Neuronal stem cell (in vitro differentiated cells): ENCODE results near the gene F11R.

ENCODE experiments used
- DNase-seq: peaks from one replicate; pipeline ENCODE4 v3.0.0-alpha.2; 2013; ENCODE audit warnings: low spot score
- H2AFZ ChIP-seq: one replicate; pipeline ENCODE4 v1.6.1; 2013; ENCODE audit warnings: mild to moderate bottlenecking, low read length, inconsistent platforms
- H2AK5ac ChIP-seq: 2 replicates; pipeline ENCODE4 v1.6.1; 2013; ENCODE audit warnings: low read depth, mild to moderate bottlenecking, inconsistent platforms, low read length, moderate library complexity, mixed read lengths
- H2BK120ac ChIP-seq: 2 replicates; pipeline ENCODE4 v1.6.1; 2013; ENCODE audit warnings: low read depth, mild to moderate bottlenecking, inconsistent platforms, low read length, moderate library complexity, mixed read lengths
- H2BK12ac ChIP-seq: one replicate; pipeline ENCODE4 v1.6.1; 2013; ENCODE audit warnings: low read length, inconsistent platforms
- H2BK15ac ChIP-seq: 2 replicates; pipeline ENCODE4 v1.6.1; 2013; ENCODE audit warnings: mild to moderate bottlenecking, low read length, inconsistent platforms, mixed read lengths
- H2BK5ac ChIP-seq: one replicate; pipeline ENCODE4 v1.6.1; 2013; ENCODE audit warnings: inconsistent platforms, mild to moderate bottlenecking, low read length, moderate library complexity
- H3K14ac ChIP-seq: one replicate; pipeline ENCODE4 v1.6.1; 2013; ENCODE audit warnings: low read length, inconsistent platforms
- H3K18ac ChIP-seq: 2 replicates; pipeline ENCODE4 v1.6.1; 2013; ENCODE audit warnings: low read length, inconsistent platforms
- H3K23ac ChIP-seq: 2 replicates; pipeline ENCODE4 v1.6.1; 2013; ENCODE audit warnings: low read depth, mild to moderate bottlenecking, mixed read lengths, low read length, inconsistent platforms; ENCODE audit not compliant: poor library complexity
- H3K27ac ChIP-seq: replicated peaks from 3 replicates; pipeline ENCODE4 v1.5.1; 2013; ENCODE audit warnings: low read length, inconsistent platforms
- H3K27me3 ChIP-seq, 3 experiments: 2 replicates each; pipeline ENCODE4 v1.6.1; 2013; ENCODE audit warnings: low read length in 3 of 3, mild to moderate bottlenecking in 2 of 3, inconsistent platforms in 1 of 3, low read depth in 1 of 3, mixed read lengths in 1 of 3, moderate library complexity in 1 of 3; ENCODE audit not compliant: control insufficient read depth in 3 of 3, insufficient read depth in 3 of 3
- H3K36me3 ChIP-seq, 2 donors: replicated peaks in 1 of 2; 2 replicates each; pipeline ENCODE4 v1.6.1; 2013; ENCODE audit warnings: low read length in 2 of 2; ENCODE audit not compliant: control insufficient read depth in 2 of 2, insufficient read depth in 2 of 2
- H3K4ac ChIP-seq: 2 replicates; pipeline ENCODE4 v1.6.1; 2013; ENCODE audit warnings: inconsistent platforms, mild to moderate bottlenecking, low read length, moderate library complexity
- H3K4me1 ChIP-seq, 2 donors: 1 replicate in 1 of 2; 2 replicates in 1 of 2; pipeline ENCODE4 v1.6.1; 2013; ENCODE audit warnings: low read length in 2 of 2, low read depth in 1 of 2; ENCODE audit not compliant: control insufficient read depth in 2 of 2, insufficient read depth in 1 of 2
- H3K4me2 ChIP-seq: one replicate; pipeline ENCODE4 v1.6.1; 2013; ENCODE audit warnings: mild to moderate bottlenecking, low read length, inconsistent platforms; ENCODE audit not compliant: insufficient read depth, poor library complexity, severe bottlenecking
- H3K4me3 ChIP-seq, 2 donors: 2 replicates each; pipeline ENCODE4 v1.5.1; 2013; ENCODE audit warnings: low read length in 2 of 2, mild to moderate bottlenecking in 2 of 2, inconsistent platforms in 1 of 2, moderate library complexity in 1 of 2
- H3K79me1 ChIP-seq: one replicate; pipeline ENCODE4 v1.6.1; 2013; ENCODE audit warnings: low read depth, mild to moderate bottlenecking, inconsistent platforms, low read length, moderate library complexity
- H3K9ac ChIP-seq: one replicate; pipeline ENCODE4 v1.6.1; 2013; ENCODE audit warnings: mild to moderate bottlenecking, low read depth, low read length, inconsistent platforms; ENCODE audit not compliant: poor library complexity
- H3K9me3 ChIP-seq, 2 donors: replicated peaks in 1 of 2; 2 replicates each; pipeline versions ENCODE3 to v1.6.1; 2013; ENCODE audit warnings: low read length in 2 of 2, mild to moderate bottlenecking in 2 of 2, inconsistent platforms in 1 of 2, low read depth in 1 of 2, mixed read lengths in 1 of 2, moderate library complexity in 1 of 2; ENCODE audit not compliant: control insufficient read depth in 2 of 2, insufficient read depth in 1 of 2
- H4K8ac ChIP-seq: one replicate; pipeline ENCODE4 v1.6.1; 2013; ENCODE audit warnings: low read depth, mild to moderate bottlenecking, inconsistent platforms, low read length, moderate library complexity
- H4K91ac ChIP-seq: one replicate; pipeline ENCODE4 v1.6.1; 2013; ENCODE audit warnings: low read length, low read depth, mild to moderate bottlenecking, inconsistent platforms; ENCODE audit not compliant: poor library complexity
- WGBS, 2 donors: extraction: QIAGEN DNeasy Blood & Tissue Kit; methylation state at CpG; one replicate each; pipeline ENCODE4 v1.1.7; 2013; ENCODE audit warnings: missing lambda C conversion rate in 2 of 2, mixed read lengths in 1 of 2; ENCODE audit not compliant: insufficient read length in 2 of 2, insufficient replicate concordance in 1 of 2; ENCODE audit errors: extremely low coverage in 2 of 2; 5-methylcytosine and 5-hydroxymethylcytosine counted together

Gene F11R

DNA sequence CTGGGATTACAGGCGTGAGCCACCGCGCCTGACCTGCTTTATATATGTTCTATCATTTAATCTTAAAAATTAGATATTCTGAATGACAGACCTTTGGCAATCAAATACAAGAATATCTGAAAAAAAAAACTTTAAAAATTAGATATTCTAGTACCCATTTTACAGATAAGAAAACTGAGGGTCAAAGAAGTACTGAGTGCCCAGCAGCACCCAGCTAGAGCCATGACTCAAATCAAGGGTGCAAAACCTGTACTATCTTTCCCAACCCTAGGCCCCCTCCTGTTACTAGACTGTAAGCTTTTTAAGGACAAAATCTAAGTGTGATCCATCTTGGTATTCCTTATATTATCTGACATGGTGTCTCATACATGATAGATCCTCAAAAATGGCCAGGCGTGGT, 40.5 kb upstream of the F11R start:
- H3K36me3 ChIP-seq = no peaks in the 10 kb centered on the region
- H3K27me3 ChIP-seq = peaks cover 0 to 20% (median 0%) of the 10 kb centered on the region in 3 experiments
- no peaks in the 10 kb centered on the region for H3K79me1 ChIP-seq
- H3K4me1 ChIP-seq = no peaks in the 10 kb centered on the region
- no peak overlapping the region for H2BK12ac ChIP-seq
- no peak overlapping the region for H3K4me3 ChIP-seq
- no peak overlapping the region for H2BK15ac ChIP-seq
- H2BK5ac ChIP-seq = no peak overlapping the region
- no peak overlapping the region for H3K23ac ChIP-seq
- H3K9me3 ChIP-seq = peaks cover 0 to 2% of the 10 kb centered on the region in 2 donors
- no CpG with 5 or more reads among the region's 4 CpGs for WGBS, 2 donors
- H3K4me2 ChIP-seq = no peak overlapping the region
- H2AK5ac ChIP-seq = no peak overlapping the region
- H3K14ac ChIP-seq = no peak overlapping the region
- H3K9ac ChIP-seq = no peak overlapping the region
- H2AFZ ChIP-seq = no peak overlapping the region
- H2BK120ac ChIP-seq = no peak overlapping the region
- H4K91ac ChIP-seq = no peak overlapping the region
- DNase-seq = no peak
- no peak overlapping the region for H4K8ac ChIP-seq
- H3K18ac ChIP-seq = no peak overlapping the region
- no peak overlapping the region for H3K4ac ChIP-seq
- no peak overlapping the region for H3K27ac ChIP-seq

DNA sequence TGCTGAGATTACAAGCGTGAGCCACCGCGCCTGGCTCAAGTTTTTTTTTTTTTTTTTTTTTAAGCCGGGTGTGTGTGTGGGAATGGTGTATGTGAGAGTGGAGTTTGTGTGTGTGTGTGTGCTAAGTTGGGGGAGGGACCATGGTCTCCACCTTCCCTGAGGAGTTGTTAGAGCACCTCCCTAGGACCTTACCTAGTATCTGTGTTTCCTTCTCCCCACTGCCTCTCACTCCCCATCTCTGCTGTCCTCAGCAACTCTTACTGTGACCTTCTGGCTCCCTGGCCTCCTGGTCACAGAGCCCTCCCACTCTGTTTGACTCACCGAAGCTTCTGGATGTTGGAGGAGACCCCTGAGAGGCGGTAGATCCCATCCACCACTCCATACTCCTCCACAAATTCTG, 38.3 kb upstream of the F11R start:
- H3K27ac ChIP-seq = no peak overlapping the region
- H2BK5ac ChIP-seq = no peak overlapping the region
- H3K9me3 ChIP-seq = peaks cover 0 to 2% of the 10 kb centered on the region in 2 donors
- H2BK12ac ChIP-seq = no peak overlapping the region
- H3K27me3 ChIP-seq = peaks cover 0 to 10% (median under 1%) of the 10 kb centered on the region in 3 experiments
- no peak for DNase-seq
- H3K4me1 ChIP-seq = no peaks in the 10 kb centered on the region
- no CpG with 5 or more reads among the region's 6 CpGs for WGBS, 2 donors
- H3K23ac ChIP-seq = no peak overlapping the region
- no peak overlapping the region for H3K4me2 ChIP-seq
- no peak overlapping the region for H4K91ac ChIP-seq
- no peak overlapping the region for H3K4me3 ChIP-seq
- H3K79me1 ChIP-seq = no peaks in the 10 kb centered on the region
- H2BK15ac ChIP-seq = no peak overlapping the region
- no peak overlapping the region for H2BK120ac ChIP-seq
- H2AK5ac ChIP-seq = no peak overlapping the region
- H3K14ac ChIP-seq = no peak overlapping the region
- H3K4ac ChIP-seq = no peak overlapping the region
- H3K36me3 ChIP-seq = no peaks in the 10 kb centered on the region
- no peak overlapping the region for H4K8ac ChIP-seq
- no peak overlapping the region for H3K18ac ChIP-seq
- H2AFZ ChIP-seq = no peak overlapping the region
- peak overlapping the region; percentile 72 for H3K9ac ChIP-seq

DNA sequence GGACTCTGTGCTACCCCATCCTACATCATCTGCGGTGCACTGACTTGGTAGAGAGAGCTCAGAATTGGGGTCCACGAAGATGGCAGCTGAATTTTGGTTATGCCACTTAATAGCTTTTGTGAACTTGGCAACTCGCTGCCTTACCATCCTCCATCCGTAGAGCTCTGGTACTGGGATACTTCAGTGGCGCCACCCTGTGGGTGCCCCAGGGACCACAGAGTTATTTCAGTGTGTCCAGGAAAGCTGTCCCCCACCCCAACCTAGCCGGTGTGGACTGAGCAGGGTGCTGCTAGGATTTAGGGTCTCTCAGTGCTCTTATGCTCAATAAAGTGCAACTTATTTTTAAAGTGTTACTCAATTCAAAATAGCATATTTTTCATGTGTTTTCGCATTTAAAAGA, 33.9 kb upstream of the F11R start:
- no peak overlapping the region for H3K18ac ChIP-seq

DNA sequence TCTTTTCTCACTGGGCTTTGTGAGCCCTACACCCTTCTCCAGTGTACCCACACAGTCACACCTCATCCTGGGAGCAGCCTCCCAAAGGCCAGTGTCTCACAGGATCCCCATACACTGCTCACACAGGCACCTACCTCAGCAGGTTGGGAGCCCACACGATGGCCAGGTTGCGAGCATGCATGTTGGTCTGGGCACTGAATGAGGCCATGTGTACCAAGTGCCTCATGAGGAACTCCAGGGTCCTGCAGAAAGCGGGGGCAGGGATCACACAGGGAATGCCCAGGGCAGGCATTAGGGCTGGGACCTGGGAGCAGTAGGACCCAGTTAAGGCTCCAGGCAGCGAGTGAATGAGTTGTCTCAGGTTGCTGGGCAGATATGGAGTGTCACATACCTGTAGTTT, 33.3 kb upstream of the F11R start:
- H2AK5ac ChIP-seq = peak overlapping the region; percentile 40
- H3K14ac ChIP-seq = no peak overlapping the region
- no peak overlapping the region for H2BK5ac ChIP-seq
- peaks cover 2 to 6% of the 10 kb centered on the region in 2 donors for H3K9me3 ChIP-seq
- H3K4me1 ChIP-seq = no peaks in the 10 kb centered on the region
- no peak overlapping the region for H3K4me2 ChIP-seq
- no peak for DNase-seq
- H3K27ac ChIP-seq = no peak overlapping the region
- no peak overlapping the region for H4K91ac ChIP-seq
- H3K4me3 ChIP-seq = no peak overlapping the region
- no peak overlapping the region for H2BK12ac ChIP-seq
- no peaks in the 10 kb centered on the region for H3K79me1 ChIP-seq
- peak overlapping the region; percentile 15 for H2BK15ac ChIP-seq
- H3K4ac ChIP-seq = no peak overlapping the region
- WGBS, 2 donors = no CpG with 5 or more reads among the region's 4 CpGs
- no peak overlapping the region for H3K23ac ChIP-seq
- no peak overlapping the region for H2AFZ ChIP-seq
- H2BK120ac ChIP-seq = no peak overlapping the region
- no peak overlapping the region for H3K9ac ChIP-seq
- H3K18ac ChIP-seq = peak overlapping the region; percentile 19
- H3K36me3 ChIP-seq = no peaks in the 10 kb centered on the region
- H4K8ac ChIP-seq = no peak overlapping the region
- peaks cover 0 to 2% (median 0%) of the 10 kb centered on the region in 3 experiments for H3K27me3 ChIP-seq

More for the DNA sequence above, 33.9 kb upstream of the F11R start:
- Histone ChIP-seq H4K8ac (no peak overlapping the region), H2BK12ac (no peak overlapping the region), H3K36me3 (no peaks in the 10 kb centered on the region), H4K91ac (no peak overlapping the region), H3K14ac (no peak overlapping the region), H2BK5ac (no peak overlapping the region), H3K27me3 (peaks cover 0 to 2% (median 0%) of the 10 kb centered on the region in 3 experiments), H2AK5ac (no peak overlapping the region), H2AFZ (no peak overlapping the region), H3K23ac (no peak overlapping the region), H3K4me2 (no peak overlapping the region), H3K27ac (no peak overlapping the region), H3K4ac (no peak overlapping the region), H3K79me1 (no peaks in the 10 kb centered on the region), H3K9ac (no peak overlapping the region), H2BK15ac (no peak overlapping the region), H3K4me1 (no peaks in the 10 kb centered on the region), H2BK120ac (no peak overlapping the region), H3K4me3 (no peak overlapping the region), H3K9me3 (peaks cover under 1 to 2% of the 10 kb centered on the region in 2 donors)
- WGBS, 2 donors = no CpG with 5 or more reads among the region's 7 CpGs
- DNase-seq = no peak
